ENCODE results near the gene AASS.

The AASS gene

DNA sequence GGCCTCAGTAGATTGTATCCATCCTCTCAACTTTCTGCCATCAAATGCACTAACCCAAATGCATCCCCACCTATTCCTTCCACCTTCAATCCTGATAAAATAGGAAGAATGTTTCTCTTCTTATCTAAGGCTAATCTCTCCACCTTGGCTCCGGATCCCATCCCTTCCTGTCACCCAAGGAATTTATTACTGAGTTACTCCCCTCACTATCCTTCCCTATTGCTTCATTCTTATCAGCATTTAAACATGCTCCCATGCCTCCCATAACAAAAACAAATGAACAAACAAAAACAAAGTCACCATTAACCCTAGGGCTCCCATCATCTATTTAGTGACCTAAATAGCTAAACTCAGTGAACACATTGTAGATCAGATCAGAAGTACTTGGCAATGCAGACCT lies 25.3 kb downstream of the AASS start:
- DNase-seq (ENCODE audit: low read depth) = no peak

DNA sequence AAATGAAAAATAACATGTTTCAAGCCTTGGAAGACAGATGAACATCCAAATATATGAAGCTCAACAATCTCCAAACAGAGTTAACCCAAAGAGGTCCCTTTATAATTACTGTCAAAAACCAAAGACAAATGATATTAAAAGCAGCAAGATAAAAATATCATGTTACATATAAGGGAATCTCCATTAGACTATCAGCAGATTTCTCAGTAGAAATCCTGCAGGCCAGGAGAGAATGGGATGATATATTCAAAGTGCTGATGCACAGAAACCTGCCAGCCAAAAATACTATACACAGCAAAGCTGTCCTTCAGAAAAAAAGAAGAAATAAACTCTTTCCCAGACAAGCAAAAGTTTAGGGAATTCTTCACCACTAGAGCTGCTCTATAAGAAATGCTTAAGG lies 41.0 kb downstream of the AASS start:
- no peak for DNase-seq (ENCODE audit: low read depth)

DNA sequence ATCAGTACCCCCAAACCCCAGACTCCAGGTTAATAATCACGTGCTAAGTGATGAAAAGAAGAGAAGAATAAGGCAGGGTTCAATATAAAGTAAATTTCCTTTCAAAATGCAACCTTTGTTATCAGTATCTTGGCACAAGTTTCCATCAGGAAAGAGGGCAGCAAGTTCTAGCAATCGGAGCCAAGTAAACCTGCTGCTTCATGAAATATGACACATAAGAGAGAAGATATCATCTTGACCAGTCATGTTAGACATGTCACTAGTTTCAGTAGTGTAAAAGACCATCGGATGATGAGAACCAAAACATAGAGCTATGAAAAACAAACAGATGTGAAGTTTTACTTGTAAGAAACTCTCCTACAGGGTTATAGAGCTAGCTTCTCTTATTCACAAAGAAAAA lies 44.0 kb downstream of the AASS start:
- DNase-seq (ENCODE audit: low read depth) = no peak

DNA sequence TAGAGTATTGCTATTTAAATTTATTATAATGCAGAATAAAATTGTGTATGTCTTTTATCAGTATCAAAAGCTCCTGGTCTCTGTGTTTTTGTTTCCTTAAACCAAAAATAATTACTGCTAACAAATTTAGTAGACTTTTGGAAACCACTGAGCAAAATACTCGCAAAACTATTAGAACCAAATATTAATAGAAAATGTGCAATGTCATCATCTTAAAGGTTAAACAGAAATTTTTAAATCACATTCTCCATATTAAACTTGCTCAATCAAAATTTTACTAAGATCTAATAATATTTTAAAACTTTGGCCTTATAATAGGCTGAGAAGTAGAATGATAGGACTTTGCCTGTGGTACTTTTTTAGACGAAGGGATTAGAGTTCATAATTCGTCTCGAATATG lies 48.4 kb downstream of the AASS start:
- no peak for DNase-seq (ENCODE audit: low read depth)

DNA sequence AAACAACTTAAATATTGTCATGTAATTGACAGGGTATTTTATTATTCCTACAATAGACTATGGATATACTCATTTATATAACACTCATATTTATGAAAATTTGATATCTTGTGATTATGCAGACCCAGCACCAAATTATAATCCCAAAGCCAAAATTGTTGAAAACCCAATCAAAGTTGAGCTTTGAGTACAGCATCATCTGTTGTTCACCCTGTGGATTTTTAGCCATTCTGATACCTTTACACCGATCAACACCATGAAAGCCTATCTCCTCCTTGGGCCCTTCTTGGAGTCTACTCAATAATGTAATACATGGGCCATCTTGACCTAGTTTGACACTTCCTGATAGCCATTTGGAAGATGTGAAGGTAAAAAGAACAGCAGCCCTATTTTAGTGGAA lies 49.5 kb downstream of the AASS start:
- no peak for DNase-seq (ENCODE audit: low read depth)

DNA sequence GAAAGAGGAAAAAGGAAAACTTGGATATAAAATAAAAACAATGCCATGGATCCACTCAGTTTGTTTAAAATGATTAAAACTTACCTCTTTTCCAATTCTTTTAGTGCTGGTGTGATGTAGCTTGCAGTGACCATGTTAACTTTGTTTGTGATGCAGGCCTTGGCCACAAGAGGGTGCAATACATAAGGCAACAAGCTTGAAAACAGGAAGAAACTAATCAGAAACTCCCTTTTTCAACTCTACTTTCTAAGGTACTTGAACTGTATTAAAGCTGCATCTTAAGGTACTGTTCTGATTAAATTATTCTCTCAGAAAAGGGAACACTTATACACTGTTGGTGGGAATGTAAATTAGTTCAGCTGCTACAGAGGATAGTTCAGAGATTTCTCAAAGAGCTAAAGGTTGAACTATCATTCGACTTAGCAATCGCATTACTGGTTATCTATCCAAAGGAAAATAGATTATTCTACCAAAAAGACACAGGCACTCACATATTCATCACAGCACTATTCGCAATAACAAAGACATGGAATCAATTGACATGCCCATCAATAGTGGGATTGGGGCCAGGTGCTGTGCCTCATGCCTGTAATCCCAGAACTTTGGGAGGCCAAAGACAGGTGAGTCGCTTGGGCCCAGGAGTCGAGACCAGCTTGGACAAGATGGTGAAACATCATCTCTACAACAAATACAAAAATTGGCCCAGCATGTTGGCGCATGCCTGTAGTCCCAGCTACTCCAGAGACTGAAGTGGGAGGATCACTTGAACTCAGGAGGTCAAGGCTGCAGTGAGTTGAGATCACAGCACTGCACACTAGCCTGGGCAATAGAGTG lies 50.9 kb downstream of the AASS start:
- DNase-seq (ENCODE audit: low read depth) = peak; percentile 46

DNA sequence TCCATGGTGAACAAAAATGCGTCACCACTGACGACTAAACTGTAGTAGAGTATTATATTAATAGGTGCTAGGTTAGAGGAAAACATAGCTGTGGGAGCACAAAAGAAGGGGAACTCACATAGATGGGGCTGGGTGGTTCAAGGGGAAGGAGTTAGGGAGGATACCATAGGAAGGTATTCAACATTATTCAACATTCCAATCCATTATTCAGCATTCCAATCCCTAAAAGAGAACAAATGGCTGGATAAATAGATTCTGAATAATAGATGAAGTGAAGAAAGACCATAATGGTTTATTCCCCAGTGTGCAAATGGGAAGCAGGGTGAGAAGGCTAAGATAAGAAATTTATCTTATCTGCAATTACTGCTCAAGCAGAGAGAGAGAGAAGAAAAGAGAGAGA lies 61.4 kb downstream of the AASS start:
- no peak for DNase-seq (ENCODE audit: low read depth)

DNA sequence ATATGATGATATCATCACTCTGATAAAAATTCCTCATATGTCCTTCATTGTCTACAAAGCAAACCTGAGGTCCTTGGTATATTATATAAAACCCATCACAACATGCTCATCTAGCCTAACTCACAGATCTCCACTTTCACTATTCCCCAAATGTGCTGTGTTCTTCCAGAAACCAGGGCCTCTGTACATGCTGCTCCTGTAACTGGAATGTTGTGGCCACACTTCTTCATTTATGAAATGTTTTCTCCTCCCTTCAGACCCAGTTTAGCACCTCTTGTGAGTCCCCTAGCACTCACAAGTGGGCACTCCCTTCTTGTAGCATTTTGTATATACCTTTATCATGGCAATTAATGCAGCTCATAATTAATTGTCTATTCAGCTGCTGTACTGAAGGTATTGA lies 61.9 kb downstream of the AASS start:
- no peak for DNase-seq (ENCODE audit: low read depth)

DNA sequence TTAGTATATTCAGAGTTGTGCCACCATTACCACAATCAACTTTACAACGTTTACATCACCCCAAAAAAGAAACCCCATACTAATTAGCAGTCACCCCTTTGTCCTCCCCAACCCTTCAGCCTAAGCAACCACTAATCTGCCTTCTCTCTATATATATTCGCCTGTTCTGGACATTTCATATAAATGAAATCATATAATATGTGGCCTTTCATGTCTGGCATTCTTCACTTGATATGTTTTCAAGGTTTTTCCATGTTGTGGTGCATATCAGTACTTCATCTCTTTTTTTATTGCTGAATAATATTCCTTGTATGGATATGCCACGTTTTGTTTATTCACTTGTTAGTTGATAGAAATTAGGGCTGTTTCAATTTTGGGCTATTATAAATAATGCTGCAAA lies 70.4 kb downstream of the AASS start:
- no peak for DNase-seq (ENCODE audit: low read depth)

DNA sequence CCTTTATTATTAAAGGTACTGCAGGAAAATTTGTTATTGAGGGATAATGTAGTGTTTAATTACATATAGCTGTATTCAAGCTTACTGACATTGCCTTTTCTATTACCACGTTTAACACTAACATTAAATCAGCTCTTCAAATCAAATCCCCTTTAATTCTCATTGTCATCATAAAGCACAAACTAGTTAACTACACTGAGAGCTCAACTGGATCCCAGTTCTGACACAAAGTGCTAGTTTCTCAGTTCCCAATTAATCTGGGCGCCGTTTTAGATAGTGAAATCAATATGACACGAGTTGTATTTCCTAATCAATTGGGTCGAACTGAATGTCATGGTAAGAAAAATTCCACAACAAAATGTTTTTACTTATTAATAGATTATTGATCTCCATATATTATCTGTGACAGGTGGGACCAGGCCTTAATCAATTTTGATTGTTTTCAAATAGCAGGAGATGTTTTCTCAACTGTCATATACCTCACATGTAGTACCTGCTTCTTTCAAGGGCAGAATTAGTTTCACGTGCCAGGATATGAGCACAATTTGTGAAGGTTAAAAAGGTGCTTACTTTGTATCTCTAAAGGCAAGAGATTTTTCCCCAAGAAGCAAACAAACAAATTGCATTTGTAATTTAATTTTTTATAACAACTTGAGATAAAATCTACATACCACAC lies 71.0 kb downstream of the AASS start:
- no peak for DNase-seq (ENCODE audit: low read depth)

DNA sequence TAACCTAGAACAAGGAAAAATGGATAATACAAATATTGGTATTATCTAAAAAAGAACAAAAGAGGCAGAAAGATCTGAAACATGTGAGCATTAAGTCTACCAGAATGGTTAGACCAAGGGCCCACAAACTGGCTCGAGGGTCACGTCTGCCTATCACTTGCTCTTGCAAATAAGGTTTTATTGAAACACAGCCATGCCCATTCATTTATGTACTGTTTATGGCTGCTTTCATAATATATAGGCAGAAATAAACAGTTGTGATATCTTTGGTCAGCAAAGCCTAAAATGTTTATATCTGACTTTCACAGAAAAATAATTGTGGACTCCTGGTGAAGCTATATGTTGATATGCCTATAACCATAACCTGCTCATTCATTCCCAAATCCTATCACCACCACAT lies 71.8 kb downstream of the AASS start:
- DNase-seq (ENCODE audit: low read depth) = no peak

DNA sequence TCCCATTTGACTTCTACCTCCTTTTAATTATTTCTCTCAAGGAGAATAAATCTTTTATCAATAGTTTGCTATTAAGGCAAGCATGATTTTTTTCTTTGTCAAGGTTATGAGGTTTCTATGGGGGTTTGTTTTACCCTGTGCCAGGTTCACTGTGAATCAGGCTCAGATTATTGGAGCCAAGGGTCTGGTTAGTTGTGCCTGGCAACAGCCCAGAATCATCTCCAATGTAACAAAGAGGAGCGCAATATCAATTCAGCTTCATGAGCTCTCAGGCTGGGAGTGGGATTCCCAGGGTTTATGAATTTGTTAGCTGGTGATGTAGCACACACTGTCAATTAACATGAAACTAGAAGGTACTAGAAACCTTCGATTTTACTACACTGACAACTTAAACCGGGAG lies 73.2 kb downstream of the AASS start:
- no peak for DNase-seq (ENCODE audit: low read depth)

DNA sequence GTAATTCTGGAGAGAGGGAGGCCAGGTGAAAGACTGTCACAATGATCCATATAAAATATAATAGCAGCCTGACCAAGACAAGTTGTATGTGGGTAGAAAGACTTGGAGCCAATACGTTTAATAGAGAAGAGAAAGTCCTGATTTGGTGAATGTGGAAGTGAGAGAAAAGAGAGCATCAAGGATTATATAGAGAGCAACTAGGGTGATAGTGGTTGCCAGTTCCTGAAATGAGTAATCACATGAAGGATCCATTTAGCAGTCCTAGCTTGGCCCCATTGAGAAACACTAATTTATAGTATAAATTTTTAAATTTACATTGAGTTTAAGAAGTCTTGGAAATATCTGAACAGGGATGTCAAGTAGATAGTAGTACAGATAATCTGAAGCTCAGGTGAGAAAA lies 74.0 kb downstream of the AASS start:
- no peak for DNase-seq (ENCODE audit: low read depth)

DNA sequence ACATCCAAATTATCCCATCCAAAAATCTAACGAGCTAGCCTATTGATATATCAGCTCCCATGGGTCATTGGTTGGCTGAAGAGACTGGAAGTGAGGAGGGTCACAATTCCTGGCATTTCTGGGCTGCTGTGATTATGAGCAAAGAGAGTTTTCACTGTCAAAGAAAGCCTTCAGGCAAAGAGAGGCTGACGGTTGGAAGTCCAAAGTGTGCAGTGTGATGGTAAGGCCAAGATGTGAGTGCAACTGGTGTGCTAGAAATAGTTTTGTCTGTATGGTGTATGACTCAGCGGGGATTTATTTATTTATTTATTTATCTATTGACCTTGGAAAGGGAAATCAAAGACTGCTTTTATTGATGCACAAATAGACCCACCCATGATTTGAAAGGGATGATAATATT lies 75.0 kb downstream of the AASS start:
- no peak for DNase-seq (ENCODE audit: low read depth)

DNA sequence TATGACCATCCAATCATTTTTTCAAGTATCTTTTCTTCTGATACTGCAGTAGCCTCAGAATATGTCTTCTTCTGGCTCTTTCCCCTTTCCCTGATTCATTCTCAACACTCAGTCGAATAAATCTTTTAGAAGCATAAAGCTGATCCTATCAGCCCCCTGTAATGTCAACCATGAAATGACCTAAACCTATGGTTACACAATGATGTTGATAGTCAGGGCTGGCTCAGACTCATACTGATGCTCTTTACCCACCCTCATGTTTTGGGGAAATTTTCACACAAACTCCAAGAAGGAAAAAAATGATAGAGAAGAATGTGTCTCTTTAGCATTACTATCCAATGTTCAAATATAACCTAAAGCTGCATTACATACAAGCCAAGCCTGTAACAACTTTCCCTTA lies 76.0 kb downstream of the AASS start:
- DNase-seq (ENCODE audit: low read depth) = no peak

DNA sequence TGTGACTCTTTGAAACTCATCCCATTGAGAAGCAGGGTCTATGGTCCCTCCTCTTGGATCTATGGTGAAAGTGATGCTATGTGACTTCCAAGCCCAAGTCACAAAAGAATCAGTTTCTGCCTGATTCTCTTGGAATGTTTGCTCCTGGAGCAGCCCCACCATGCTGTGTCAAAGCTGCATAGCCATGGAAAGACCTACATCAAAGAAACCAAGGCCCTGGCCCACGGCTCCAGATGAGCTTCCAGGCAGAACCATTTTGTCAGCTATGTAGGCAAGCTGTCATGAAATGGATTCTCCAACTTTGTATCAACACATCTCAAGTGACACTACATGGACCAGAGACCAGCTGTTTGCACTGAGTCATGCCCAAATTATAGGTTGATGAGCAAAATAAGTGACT lies 77.0 kb downstream of the AASS start:
- DNase-seq (ENCODE audit: low read depth) = no peak

DNA sequence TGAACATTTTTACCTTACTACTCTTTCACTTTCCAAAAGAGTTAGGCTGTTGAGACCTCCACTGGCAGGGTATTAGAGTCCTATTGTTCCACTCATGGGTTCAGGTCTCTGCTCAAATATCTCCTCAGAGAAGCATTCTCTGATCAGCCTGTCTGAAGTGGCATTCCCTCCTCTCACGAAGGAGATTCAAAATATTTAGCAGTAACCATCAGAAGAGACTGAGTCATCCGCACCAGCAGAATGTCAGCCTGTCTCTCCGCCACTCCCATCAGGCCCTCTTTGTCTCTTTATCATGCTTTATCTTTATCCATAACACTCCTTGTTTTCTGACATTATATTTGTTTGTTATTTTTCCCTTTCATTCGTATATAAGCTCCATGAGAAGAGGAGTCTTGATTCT lies 79.1 kb downstream of the AASS start:
- DNase-seq (ENCODE audit: low read depth) = no peak

DNA sequence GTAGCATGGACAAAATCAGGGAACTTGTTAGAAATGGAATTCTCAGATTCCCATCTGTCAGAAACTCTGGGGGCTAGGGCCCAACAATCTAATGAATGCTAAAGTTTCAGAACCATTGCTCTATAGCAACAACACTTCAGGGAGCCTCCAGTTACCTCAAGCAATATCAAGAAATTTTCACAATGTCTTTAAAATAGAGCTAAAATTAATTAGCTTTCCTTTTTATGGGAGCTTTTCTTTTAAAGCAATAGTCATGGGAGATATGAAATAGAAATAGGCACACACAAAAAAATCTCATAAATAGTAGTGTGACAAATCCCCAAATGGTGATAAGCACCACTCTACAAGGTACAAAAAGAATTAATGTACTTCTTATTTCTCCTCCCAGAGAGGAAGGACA lies 80.9 kb downstream of the AASS start:
- no peak for DNase-seq (ENCODE audit: low read depth)

DNA sequence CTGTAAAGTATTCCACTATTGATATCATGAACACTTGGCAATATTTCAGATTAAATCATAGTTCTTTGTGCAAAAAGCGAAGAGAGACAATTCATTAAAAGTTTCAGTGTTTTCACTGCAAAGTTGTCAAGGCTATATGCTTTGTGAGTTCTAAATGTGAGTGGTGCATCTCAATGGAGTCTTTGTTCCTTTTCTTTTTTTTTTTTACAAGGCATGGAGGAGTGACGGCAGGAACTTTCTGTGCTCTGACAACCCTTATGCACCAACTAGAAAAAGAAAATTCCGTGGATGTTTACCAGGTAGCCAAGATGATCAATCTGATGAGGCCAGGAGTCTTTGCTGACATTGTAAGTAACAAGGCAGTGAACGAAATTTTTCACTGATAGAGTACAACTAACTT lies 84.5 kb downstream of the AASS start:
- no peak for DNase-seq (ENCODE audit: low read depth)

DNA sequence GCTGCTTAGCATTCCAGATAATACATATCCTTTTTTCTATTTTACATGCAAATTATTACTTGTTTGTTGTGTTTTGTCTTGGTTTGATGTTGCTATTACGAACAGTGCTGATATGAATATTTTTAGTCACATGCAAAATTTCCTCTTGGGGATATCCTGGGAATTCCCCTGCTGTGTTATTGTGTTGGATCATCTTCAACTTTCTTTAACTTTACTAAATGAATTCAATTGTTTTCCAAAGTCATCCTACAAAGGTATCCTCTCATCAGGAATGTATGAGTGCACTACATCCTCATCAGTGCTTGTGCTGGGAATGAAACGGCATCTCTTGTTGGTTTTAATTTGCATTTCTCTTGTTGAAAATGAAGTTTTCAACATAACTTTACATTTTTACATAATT lies 87.1 kb downstream of the AASS start:
- no peak for DNase-seq (ENCODE audit: low read depth)

DNA sequence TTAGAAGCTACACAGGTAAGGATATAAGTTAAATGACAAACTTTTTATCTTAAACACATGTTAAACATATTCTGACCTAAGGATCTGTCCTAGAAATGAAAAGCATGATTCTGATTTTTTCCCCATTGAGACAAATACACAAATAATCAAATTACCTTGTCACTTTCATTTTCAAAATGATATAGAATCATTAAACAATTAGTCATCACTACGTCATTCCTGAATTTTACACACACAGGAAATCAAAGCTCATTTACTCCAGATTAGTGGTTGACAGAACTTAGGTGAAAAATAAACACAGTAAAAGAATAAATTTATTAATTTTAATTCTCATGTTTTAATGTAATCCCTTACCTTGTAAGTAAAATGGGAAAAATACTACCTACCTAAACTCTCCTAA lies 89.0 kb downstream of the AASS start:
- DNase-seq (ENCODE audit: low read depth) = no peak

DNA sequence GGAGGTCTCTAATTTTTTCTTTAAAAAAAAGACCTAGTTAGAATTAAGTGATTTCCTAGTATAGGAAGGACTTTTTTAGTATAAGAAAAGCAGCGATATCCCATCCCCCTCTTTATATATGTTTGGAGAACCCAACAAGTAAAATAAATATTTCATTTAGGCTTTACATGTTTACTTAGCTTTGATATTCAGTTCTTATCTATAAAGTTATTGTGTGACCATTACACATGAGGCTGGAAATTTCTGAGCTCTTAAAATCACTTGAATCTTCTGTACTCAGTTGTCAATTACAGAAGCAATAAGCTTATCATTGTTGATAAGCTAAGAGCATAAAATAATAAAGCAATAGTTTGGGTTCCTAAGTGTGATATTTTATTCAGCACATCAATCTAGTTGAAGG lies 89.7 kb downstream of the AASS start:
- DNase-seq (ENCODE audit: low read depth) = no peak

DNA sequence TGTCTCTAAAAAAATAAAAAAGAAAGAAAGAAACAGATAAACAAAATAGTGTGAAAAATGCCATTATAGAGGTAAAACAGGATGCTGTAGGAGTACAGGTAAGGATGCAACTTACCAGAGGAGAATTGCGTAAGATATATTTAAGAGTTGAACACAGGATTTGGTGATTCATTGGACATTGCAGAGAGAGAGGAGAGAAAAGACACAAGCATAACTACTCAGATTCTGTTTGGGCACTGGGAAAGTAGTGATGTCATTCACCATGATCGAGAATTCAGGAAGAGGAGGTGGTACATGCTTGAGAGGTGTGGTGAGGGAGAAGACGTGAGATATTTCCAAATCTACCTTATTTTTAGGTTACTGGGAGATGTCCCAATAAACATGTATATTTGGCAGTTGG lies 97.6 kb downstream of the AASS start:
- no peak for DNase-seq (ENCODE audit: low read depth)

DNA sequence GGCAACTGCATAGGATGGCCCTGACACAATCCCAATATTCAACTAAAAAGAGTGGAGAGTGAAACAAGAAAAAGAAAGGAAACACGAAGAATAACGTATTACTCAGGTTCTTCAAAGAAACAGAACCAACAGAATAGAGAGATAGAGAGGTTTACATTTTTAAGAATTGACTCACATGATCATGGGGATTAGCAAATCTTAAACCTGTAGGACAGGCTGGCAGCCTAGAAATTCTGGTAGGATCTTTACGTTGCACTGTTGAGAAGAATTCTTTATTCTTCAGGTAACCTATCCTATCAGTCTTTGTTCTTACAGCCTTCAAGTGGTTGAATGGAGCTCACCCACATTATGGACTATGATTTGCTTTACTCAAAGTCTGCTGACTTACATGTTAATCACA lies 103.9 kb downstream of the AASS start:
- DNase-seq (ENCODE audit: low read depth) = no peak
